DND-41 (cell line): ENCODE data around the gene GALNT1.

Experiments
- CTCF ChIP-seq: IDR thresholded peaks from 2 replicates; pipeline ENCODE4 v1.5.1; 2012; ENCODE audit warnings: borderline replicate concordance, low read length, moderate library complexity, mild to moderate bottlenecking; ENCODE audit not compliant: poor library complexity, severe bottlenecking; ENCODE audit errors: extremely low read depth
- EZH2 ChIP-seq: IDR thresholded peaks from 3 replicates; pipeline ENCODE4 v1.6.1; 2012; ENCODE audit warnings: borderline replicate concordance, low read depth, mild to moderate bottlenecking, moderate library complexity, low read length, inconsistent platforms; ENCODE audit not compliant: severe bottlenecking

DNA sequence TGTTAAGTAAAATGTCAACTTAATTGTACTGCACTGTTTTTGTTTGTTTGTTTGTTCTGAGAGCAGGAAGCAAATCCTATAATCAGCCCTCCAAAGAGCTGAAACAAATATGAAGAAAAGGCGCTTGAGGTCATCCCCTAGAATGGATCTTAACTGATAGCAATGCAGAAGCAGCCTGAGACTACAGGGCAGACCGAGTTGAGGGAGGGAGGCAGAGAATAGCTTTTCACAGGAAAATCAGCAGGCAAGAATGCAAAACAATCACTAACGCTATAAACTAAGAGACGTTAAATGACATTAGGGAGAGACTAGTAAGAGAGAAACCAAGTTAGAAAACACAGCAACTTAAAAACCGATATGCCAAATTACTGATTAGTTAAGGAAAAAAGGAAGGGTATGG lies 37.2 kb downstream of the GALNT1 start:
- TF ChIP-seq EZH2 (no peak), CTCF (no peak)
